HepG2 (cell line): Measurements from ENCODE around the gene PTCH1. TPM values are rescaled to one million over a fixed set of nuclear protein-coding genes. Genes with fewer than 3 reads are reported as not detected.

Experiments
- ARNT2 ChIP-seq: sonication (generic); formaldehyde crosslinking; IDR thresholded peaks from 2 replicates; pipeline ENCODE4 v1.8.0; 2022; ENCODE audit warnings: mild to moderate bottlenecking, low read depth, missing genetic modification reagents, moderate library complexity
- CHD4 ChIP-seq: fragments of 200-600 bp; sonication (generic); IDR thresholded peaks from 2 replicates; pipeline ENCODE4 v1.7.0; 2017; ENCODE audit warnings: mild to moderate bottlenecking, low read length, borderline replicate concordance
- MED1 ChIP-seq: sonication (generic); formaldehyde crosslinking; IDR thresholded peaks from 2 replicates; pipeline ENCODE4 v1.4.0; 2020; ENCODE audit warnings: missing genetic modification reagents
- MYPOP ChIP-seq: sonication (generic); formaldehyde crosslinking; IDR thresholded peaks from 2 replicates; pipeline ENCODE4 v1.8.1; 2023; ENCODE audit warnings: mild to moderate bottlenecking, moderate library complexity, missing genetic modification reagents
- PHF8 ChIP-seq: sonication (generic); formaldehyde crosslinking; IDR thresholded peaks from 2 replicates; pipeline ENCODE4 v1.5.0; 2020; ENCODE audit warnings: missing genetic modification reagents
- POGK ChIP-seq: sonication (generic); formaldehyde crosslinking; conservative IDR thresholded peaks from 2 replicates; pipeline ENCODE4 v1.8.0; 2022; ENCODE audit warnings: mild to moderate bottlenecking, moderate library complexity, missing genetic modification reagents
- POLR2AphosphoS2 ChIP-seq: IDR thresholded peaks from 2 replicates; pipeline ENCODE4 v1.6.1; 2011; ENCODE audit warnings: low read depth, low read length, improper control_type of control experiment
- RBFOX2 ChIP-seq: fragments of 200-400 bp; formaldehyde crosslinking; IDR thresholded peaks from 2 replicates; pipeline ENCODE4 v1.6.1; 2017; ENCODE audit warnings: low read depth, mild to moderate bottlenecking, low read length
- RBM39 ChIP-seq: fragments of 200-400 bp; formaldehyde crosslinking; IDR thresholded peaks from one replicate; pipeline ENCODE4 v1.6.1; 2018; ENCODE audit warnings: antibody characterized with exemption, mild to moderate bottlenecking, low read depth, low read length; ENCODE audit not compliant: poor library complexity, severe bottlenecking
- RFXANK ChIP-seq: IDR thresholded peaks from 2 replicates; pipeline ENCODE4 v1.6.1; 2016
- SRSF4 ChIP-seq: fragments of 200-400 bp; formaldehyde crosslinking; IDR thresholded peaks from one replicate; pipeline ENCODE4 v1.6.1; 2018; ENCODE audit warnings: mild to moderate bottlenecking, low read depth, low read length, moderate library complexity; ENCODE audit not compliant: poor library complexity, severe bottlenecking
- TFAP4 ChIP-seq: sonication (generic); IDR thresholded peaks from 2 replicates; pipeline ENCODE4 v1.6.1; 2016; ENCODE audit warnings: low read depth, borderline replicate concordance
- ZBTB14 ChIP-seq: sonication (generic); formaldehyde crosslinking; IDR thresholded peaks from 2 replicates; pipeline ENCODE4 v1.4.0; 2020; ENCODE audit warnings: missing genetic modification reagents
- ZMAT3 ChIP-seq: sonication (generic); formaldehyde crosslinking; conservative IDR thresholded peaks from 2 replicates; pipeline ENCODE4 v1.7.0; 2021; ENCODE audit warnings: missing genetic modification reagents
- ZNF430 ChIP-seq: sonication (generic); formaldehyde crosslinking; IDR thresholded peaks from 2 replicates; pipeline ENCODE4 v1.9.0; 2021; ENCODE audit warnings: mild to moderate bottlenecking, missing genetic modification reagents
- ZNF687 ChIP-seq: sonication (generic); formaldehyde crosslinking; IDR thresholded peaks from 2 replicates; pipeline ENCODE4 v1.5.1; 2020; ENCODE audit warnings: mild to moderate bottlenecking, missing genetic modification reagents, moderate library complexity
- ZNF709 ChIP-seq: sonication (generic); formaldehyde crosslinking; IDR thresholded peaks from 2 replicates; pipeline ENCODE4 v1.5.0; 2020; ENCODE audit warnings: mild to moderate bottlenecking, missing genetic modification reagents
- ZNF879 ChIP-seq: sonication (generic); formaldehyde crosslinking; IDR thresholded peaks from 2 replicates; pipeline ENCODE4 v1.8.1; 2023; ENCODE audit warnings: missing genetic modification reagents
- polyA plus RNA-seq, 8 experiments: library from polyadenylated mRNA; depleted of rRNA in 3 of 8; stranded (reverse) in 7 of 8; unstranded in 1 of 8; fragments of >200 nt; fragmentation: Illumina TruSeq in 4 of 8; extraction: Trizol in 4 of 8; gene quantifications; 2 replicates each; pipeline versions ENCODE4 v1.2.1 to v1.2.3, GENCODE V29; 2011 to 2016; ENCODE audit warnings: low read depth in 4 of 8, missing spikeins in 1 of 8, mixed read lengths in 1 of 8; ENCODE audit not compliant: insufficient read depth in 1 of 8
- total RNA-seq, 5 experiments: library from RNA; depleted of rRNA; stranded (reverse); fragments of >200 nt; fragmentation: Illumina TruSeq; extraction: Trizol; gene quantifications; 2 replicates each; pipeline ENCODE4 v1.2.3, GENCODE V29; 2016; ENCODE audit warnings: low read depth in 1 of 5

Gene PTCH1
- total and polyA plus RNA-seq, 2 of the 13 experiments (the other 11 are each of a cell fraction or from before 2014, with no cell fraction given), result 2.8 to 3.9 TPM

- no peak for TF ChIP-seq RFXANK (CRISPR knock-in tag)
- peak; percentile 73; the same call in 1 of the 2 replicates for TF ChIP-seq ZNF879 (CRISPR knock-in tag)
- peak; percentile 59 for TF ChIP-seq RBM39
- no peak for TF ChIP-seq POLR2AphosphoS2
- TF ChIP-seq ZBTB14, result peak; percentile 42; the same call in 1 of the 2 replicates
- TF ChIP-seq ZNF687 (CRISPR knock-in tag), result peak; percentile 66
- TF ChIP-seq ZNF430 (CRISPR knock-in tag), result 0 out of 2 replicates have a peak, but pooled peaks have one; percentile 5
- TF ChIP-seq ZMAT3, result no peak
- peak; percentile 45; the same call in 1 of the 2 replicates for TF ChIP-seq PHF8 (CRISPR knock-in tag)
- peak; percentile 56 for TF ChIP-seq ZNF709
- peak; percentile 10; the same call in 1 of the 2 replicates for TF ChIP-seq TFAP4
- no peak for TF ChIP-seq MED1
- TF ChIP-seq RBFOX2, result peak; percentile 4
- no peak for TF ChIP-seq CHD4
- TF ChIP-seq ARNT2, result 0 out of 2 replicates have a peak, but pooled peaks have one; percentile 54
- 0 out of 2 replicates have a peak, but pooled peaks have one; percentile 78 for TF ChIP-seq POGK (CRISPR knock-in tag)
- TF ChIP-seq SRSF4, result no peak
- TF ChIP-seq MYPOP (CRISPR knock-in tag), result 0 out of 2 replicates have a peak, but pooled peaks have one; percentile 16
Measured at GRCh38 chr9:95506678-95507463, 9.9 kb downstream of the PTCH1 start (continued).
